ENCODE results near the gene RIT2.

GRCh38 chr18:43054815-43055519 lies 60.5 kb downstream of the RIT2 start:
- TF ChIP-seq CTCF (IDR thresholded peaks at IDR 0.05) (no peak), POLR2A (IDR thresholded peaks at IDR 0.05; ENCODE audit: low read depth) (no peak), EP300 (IDR thresholded peaks at IDR 0.05) (no peak), POLR2AphosphoS5 (IDR thresholded peaks at IDR 0.05) (no peak)

Measured in esophagus muscularis mucosa (tissue), 4 donors.